Adrenal gland (tissue), 12 donors: ENCODE data around the gene CRYAB. TPM values are rescaled to one million over a fixed set of nuclear protein-coding genes. Genes with fewer than 3 reads are reported as not detected.

Experiments
- DNase-seq, 7 donors: peaks; one replicate each; pipeline ENCODE4 v3.0.0-alpha.2; 2019 to 2020
- H3K27ac ChIP-seq, 5 donors: fragments of 200-600 bp; sonication (generic) in 4 of 5; 1 replicate in 3 of 5; 2 replicates in 2 of 5; pipeline versions ENCODE4 v1.5.1 to v1.8.0; 2016 to 2020; ENCODE audit warnings: mild to moderate bottlenecking in 1 of 5
- H3K27me3 ChIP-seq: fragments of 200-600 bp; 2 replicates; pipeline ENCODE4 v1.8.0; 2021
- H3K36me3 ChIP-seq, 2 donors: fragments of 200-600 bp; replicated peaks in 1 of 2; 1 replicate in 1 of 2; 2 replicates in 1 of 2; pipeline versions ENCODE4 v1.5.1 to v1.8.0; 2018 to 2022
- H3K4me1 ChIP-seq, 2 donors: fragments of 200-600 bp; replicated peaks in 1 of 2; 1 replicate in 1 of 2; 2 replicates in 1 of 2; pipeline versions ENCODE4 v1.5.1 to v1.8.0; 2018 to 2021
- H3K4me3 ChIP-seq, 4 donors: fragments of 200-600 bp; sonication (generic) in 3 of 4; one replicate each; pipeline ENCODE4 v1.5.1; 2016 to 2018
- H3K9me3 ChIP-seq, 3 donors: fragments of 200-600 bp; sonication (generic) in 1 of 3; replicated peaks in 1 of 3; 1 replicate in 2 of 3; 2 replicates in 1 of 3; pipeline versions ENCODE4 v1.5.1 to v1.8.0; 2016 to 2021
- CTCF ChIP-seq, 6 experiments: fragments of 450-650 bp in 4 of 6; fragments of 200-600 bp in 2 of 6; sonication (generic) in 1 of 6; IDR thresholded peaks; 1 replicate in 5 of 6; 2 replicates in 1 of 6; pipeline versions ENCODE4 v1.5.1 to v1.8.0; 2016 to 2021; ENCODE audit warnings: antibody characterized with exemption in 6 of 6, mild to moderate bottlenecking in 2 of 6, moderate library complexity in 1 of 6
- POLR2A ChIP-seq, 2 donors: fragments of 450-650 bp; IDR thresholded peaks; one replicate each; pipeline ENCODE4 v1.6.1; 2017; ENCODE audit warnings: antibody characterized with exemption in 2 of 2, mild to moderate bottlenecking in 2 of 2, moderate library complexity in 1 of 2
- WGBS, 4 donors: extraction: QIAGEN DNeasy Blood & Tissue Kit in 2 of 4; methylation state at CpG; one replicate each; pipeline versions ENCODE4 v1.1.5 to v1.1.7; 2013 to 2017; 5-methylcytosine and 5-hydroxymethylcytosine counted together
- intact Hi-C, 2 donors: fragments of 100-400 bp; cut with DNase I; formaldehyde crosslinking; loops; one replicate each; pipeline versions ENCODE4 v1.14.1 to v1.15.0; 2022 to 2023
- polyA plus RNA-seq, 3 donors: library from polyadenylated mRNA; stranded (reverse); fragments of 200-250 nt in 2 of 3; fragments of 350-450 nt in 1 of 3; fragmentation: Illumina TruSeq in 1 of 3; extraction: RNeasy Lipid Tissue Mini Kit (QIAGEN cat#74804) in 1 of 3; gene quantifications; one replicate each; pipeline ENCODE4 v1.2.3, GENCODE V29; 2013 to 2014
- total RNA-seq, 9 donors: library from RNA; depleted of rRNA in 4 of 9; stranded (reverse); fragments of >200 nt in 4 of 9; fragments of 120-200 nt in 1 of 9; fragmentation: NEBNext Ultra II Directional in 1 of 9; extraction: Animal tissue kit (Norgen Biotek cat#: 25700) in 1 of 9; gene quantifications; one replicate each; pipeline versions ENCODE4 v1.1.0 to v1.2.4, GENCODE V29; 2013 to 2023
- donor health status: healthy with polysubstance abuse.
- donor health status: Bipolar disorder and iron deficiency.
- donor health status: DM: yes; HTN: yes; CAD: no.
- donor health status: DM: no; HTN: no; CAD: no.
- donor health status: DM: no; HTN: no; CAD: no.
- donor health status: DM: yes; HTN: yes; CAD: no.

The CRYAB gene
- total and polyA plus RNA-seq, 12 donors, result 6.8 to 108 (median 66.5) TPM

DNA sequence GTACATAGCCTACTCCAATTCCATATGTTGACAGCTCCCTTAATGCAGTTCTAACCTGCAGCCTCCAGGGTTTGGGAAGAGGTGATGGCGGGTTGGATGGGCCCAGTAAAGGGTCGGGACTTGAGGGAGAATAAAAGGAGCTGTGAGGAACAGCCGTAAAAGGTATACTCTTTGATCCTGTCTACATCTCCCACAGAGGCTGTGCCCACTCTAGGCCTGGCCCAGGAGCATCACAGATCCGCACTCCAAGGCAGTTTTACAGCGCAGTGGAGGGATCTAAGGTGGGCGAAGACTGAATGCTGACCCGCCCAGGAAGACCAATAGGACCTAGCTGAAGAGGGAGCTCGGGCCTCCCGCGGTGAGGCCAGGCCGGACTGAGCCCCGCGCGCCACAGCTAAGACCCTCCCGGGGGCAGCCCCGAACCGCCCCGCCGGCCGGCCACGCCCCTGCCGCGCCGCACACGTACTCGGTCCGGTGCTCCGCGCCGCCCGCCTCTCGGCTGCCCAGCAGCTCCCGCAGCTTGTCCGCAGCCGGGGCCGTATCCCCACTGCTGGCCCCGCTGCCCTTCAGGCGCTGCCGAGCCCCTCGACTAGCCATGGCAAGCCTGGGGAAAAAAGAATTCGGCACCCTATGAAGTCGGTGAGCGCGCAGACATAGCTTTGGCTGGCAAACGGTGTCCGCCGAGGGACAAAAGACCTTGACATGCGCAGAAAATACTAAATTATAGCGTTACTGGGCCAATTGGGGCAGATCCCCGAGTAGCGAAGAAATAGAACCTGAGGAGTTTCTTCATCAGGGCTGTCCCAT, 40.5 kb downstream of the CRYAB start, which contains the start of gene ALG9:
TSS of gene ALG9 (minus strand) at position 696 of the 807 bp plus-strand sequence. CDS start at position 597, 99 bp downstream.
- DNase-seq, result peak; percentile 70 to 92 (median 88)
- H3K36me3 ChIP-seq, result peaks cover 0 to 9% of the 10 kb centered on the region in 2 donors
- peak within 1 kb of the TSS; percentile 74 to 98 (median 87) for H3K27ac ChIP-seq
- H3K4me3 ChIP-seq, result peak within 1 kb of the TSS; percentile 67 to 97 (median 93)
- H3K9me3 ChIP-seq, result no peaks in the 10 kb centered on the region
- no peaks in the 10 kb centered on the region for H3K27me3 ChIP-seq
- peak in 2 of 6 experiments; percentile 39 to 41 for TF ChIP-seq CTCF (IDR thresholded peaks at IDR 0.05)
- no peak for TF ChIP-seq POLR2A (IDR thresholded peaks at IDR 0.05)
- intact Hi-C loops, result loop anchor here (10.0 kb wide), 3 partner anchors 54 to 214 kb away; partner anchors contain the start of genes SDHD (in 1 of the 2) and TIMM8B (in 1 of the 2)
- 0 to 1% (median 1%) methylated on average over 15 to 51 of the region's 51 CpGs for WGBS, 4 donors
- H3K4me1 ChIP-seq, result peaks cover 0 to 12% of the 10 kb centered on the region in 2 donors

DNA sequence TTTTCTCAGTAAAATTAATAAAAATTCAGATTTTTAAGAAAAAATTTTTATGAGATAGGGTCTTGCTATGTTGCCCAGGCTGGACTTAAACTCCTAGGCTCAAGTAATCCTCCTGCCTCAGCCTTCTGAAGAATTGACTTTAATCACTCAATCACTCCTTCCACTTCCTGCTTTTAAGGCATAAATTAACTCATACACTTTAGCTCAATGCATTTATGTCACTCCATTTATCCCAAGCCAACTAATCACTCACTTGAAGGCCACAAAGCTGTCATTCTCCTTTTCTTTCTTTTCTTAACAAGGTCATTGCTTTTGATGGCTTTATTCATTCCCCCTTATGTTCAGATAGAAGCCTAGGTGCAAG, 41.1 kb downstream of the CRYAB start:
- Histone ChIP-seq H3K27ac (peak overlapping the region in 4 of 5 donors; percentile 74 to 98 (median 88)), H3K9me3 (no peaks in the 10 kb centered on the region), H3K4me3 (peak overlapping the region in 2 of 4 donors; percentile 91 to 97), H3K4me1 (peaks cover 0 to 12% of the 10 kb centered on the region in 2 donors), H3K27me3 (no peaks in the 10 kb centered on the region), H3K36me3 (peaks cover 0 to 9% of the 10 kb centered on the region in 2 donors)
- intact Hi-C loops, result loop anchor here (10.0 kb wide), 3 partner anchors 54 to 214 kb away; partner anchors contain the start of genes SDHD (in 1 of the 2) and TIMM8B (in 1 of the 2)
- no peak for DNase-seq
- TF ChIP-seq CTCF (IDR thresholded peaks at IDR 0.05) (no peak), POLR2A (IDR thresholded peaks at IDR 0.05) (no peak)

GRCh38 chr11:111870113-111870512, 41.5 kb downstream of the CRYAB start:
- Histone ChIP-seq H3K27me3 (no peaks in the 10 kb centered on the region), H3K36me3 (peaks cover 0 to 11% of the 10 kb centered on the region in 2 donors), H3K9me3 (no peaks in the 10 kb centered on the region), H3K27ac (no peak overlapping the region), H3K4me3 (peak overlapping the region in 1 of 4 donors; percentile 97), H3K4me1 (peaks cover 0 to 12% of the 10 kb centered on the region in 2 donors)
- no peak for TF ChIP-seq POLR2A (IDR thresholded peaks at IDR 0.05)
- no peak for TF ChIP-seq CTCF (IDR thresholded peaks at IDR 0.05)
- WGBS, 4 donors, result 72 to 98% (median 79%) methylated on average over 1 of the region's 1 CpG
- intact Hi-C loops, result loop anchor here (10.0 kb wide), 3 partner anchors 55 to 215 kb away; partner anchors contain the start of genes SDHD (in 1 of the 2) and TIMM8B (in 1 of the 2)
- DNase-seq, result no peak

DNA sequence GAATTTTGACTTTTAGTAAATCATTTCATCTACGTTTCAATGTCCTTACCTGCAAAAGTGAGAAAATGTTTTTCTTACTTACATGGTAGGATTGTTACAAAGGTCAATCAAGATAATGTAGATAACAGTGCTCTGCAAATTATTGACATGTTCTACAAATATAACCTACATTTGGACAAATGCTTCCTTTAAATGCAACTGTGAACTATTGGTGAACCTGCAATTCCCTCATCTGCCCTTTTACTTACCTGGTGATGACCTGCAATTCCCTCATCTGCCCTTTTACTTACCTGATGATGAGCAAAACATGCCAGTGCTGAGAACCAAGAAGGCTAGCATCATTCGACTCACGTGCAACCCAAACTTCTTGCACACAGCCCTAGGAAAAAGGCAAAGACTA, 51.3 kb downstream of the CRYAB start:
- Histone ChIP-seq H3K27me3 (no peaks in the 10 kb centered on the region), H3K9me3 (no peaks in the 10 kb centered on the region), H3K36me3 (peaks cover 0 to 51% of the 10 kb centered on the region in 2 donors), H3K4me1 (no peaks in the 10 kb centered on the region), H3K27ac (no peak overlapping the region), H3K4me3 (no peak overlapping the region)
- 94 to 97% (median 96%) methylated on average over 3 of the region's 3 CpGs for WGBS, 4 donors
- no peak for TF ChIP-seq POLR2A (IDR thresholded peaks at IDR 0.05)
- TF ChIP-seq CTCF (IDR thresholded peaks at IDR 0.05), result no peak
- DNase-seq, result no peak
- intact Hi-C loops, result no loop called here
